Keratinocyte (primary cell): ENCODE results near the gene TMEM190. TPM values are rescaled to one million over a fixed set of nuclear protein-coding genes. Genes with fewer than 3 reads are reported as not detected.

Source experiments
- DNase-seq: peaks from one replicate; pipeline ENCODE4 v3.0.0-alpha.2; 2011; ENCODE audit warnings: low read depth, missing footprints, low spot score
- FAIRE-seq: peaks from 2 replicates; lab custom pipeline; 2011; peaks lifted over from hg19 to GRCh38; lab: Jason Lieb, UNC
- H2AFZ ChIP-seq: 2 replicates; pipeline ENCODE4 v1.6.0; 2012; ENCODE audit warnings: low read length, control low read depth, inconsistent platforms; ENCODE audit not compliant: control insufficient read depth
- H3K27ac ChIP-seq: 2 replicates; pipeline ENCODE4 v1.5.1; 2011; ENCODE audit warnings: low read length; ENCODE audit not compliant: control insufficient read depth, insufficient read depth
- H3K27me3 ChIP-seq: 3 replicates; pipeline ENCODE4 v1.6.0; 2011; ENCODE audit warnings: low read length; ENCODE audit not compliant: control insufficient read depth, insufficient read depth; ENCODE audit errors: extremely low read depth
- H3K36me3 ChIP-seq, 2 experiments: 2 replicates in 1 of 2; 3 replicates in 1 of 2; pipeline ENCODE4 v1.5.1; 2011; ENCODE audit warnings: low read length in 2 of 2, mild to moderate bottlenecking in 1 of 2; ENCODE audit not compliant: control insufficient read depth in 2 of 2, insufficient read depth in 2 of 2; ENCODE audit errors: extremely low read depth in 1 of 2
- H3K4me1 ChIP-seq: 3 replicates; pipeline ENCODE4 v1.5.1; 2011; ENCODE audit warnings: low read length; ENCODE audit not compliant: control insufficient read depth, insufficient read depth; ENCODE audit errors: extremely low read depth
- H3K4me2 ChIP-seq: 3 replicates; pipeline ENCODE4 v1.6.0; 2011; ENCODE audit warnings: low read depth, low read length; ENCODE audit not compliant: control insufficient read depth, insufficient read depth; ENCODE audit errors: extremely low read depth
- H3K4me3 ChIP-seq, 3 experiments: fragments of 200-600 bp in 1 of 3; sonication (generic) in 1 of 3; 2 replicates in 2 of 3; 3 replicates in 1 of 3; pipeline ENCODE4 v1.5.1; 2011 to 2016; ENCODE audit warnings: low read length in 3 of 3, mild to moderate bottlenecking in 3 of 3, control low read depth in 2 of 3, inconsistent platforms in 1 of 3, low read depth in 1 of 3, mixed read lengths in 1 of 3, mixed run types in 1 of 3, moderate library complexity in 1 of 3; ENCODE audit not compliant: control insufficient read depth in 2 of 3, insufficient read depth in 2 of 3; ENCODE audit errors: extremely low read depth in 1 of 3
- H3K79me2 ChIP-seq: 2 replicates; pipeline ENCODE4 v1.6.0; 2012; ENCODE audit warnings: low read length; ENCODE audit not compliant: control insufficient read depth, insufficient read depth
- H3K9ac ChIP-seq: 3 replicates; pipeline ENCODE4 v1.6.0; 2011; ENCODE audit warnings: low read length; ENCODE audit not compliant: control insufficient read depth, insufficient read depth; ENCODE audit errors: extremely low read depth
- H3K9me1 ChIP-seq: 3 replicates; pipeline ENCODE4 v1.6.0; 2011; ENCODE audit warnings: low read length; ENCODE audit not compliant: control insufficient read depth, insufficient read depth; ENCODE audit errors: extremely low read depth
- H3K9me3 ChIP-seq: 2 replicates; pipeline ENCODE4 v1.5.1; 2012; ENCODE audit warnings: low read depth, low read length; ENCODE audit not compliant: control insufficient read depth
- H4K20me1 ChIP-seq: 3 replicates; pipeline ENCODE4 v1.6.0; 2011; ENCODE audit warnings: low read length; ENCODE audit not compliant: control insufficient read depth, insufficient read depth; ENCODE audit errors: extremely low read depth
- EZH2 ChIP-seq: IDR thresholded peaks from one replicate; pipeline ENCODE4 v1.6.1; 2012; ENCODE audit warnings: inconsistent platforms, mild to moderate bottlenecking, low read length, moderate library complexity
- dilution Hi-C: fragments of 300-500 bp; cut with MboI; formaldehyde crosslinking; loops from one replicate; pipeline ENCODE4 v1.7.0; 2020; ENCODE audit warnings: low sequenced_read_pairs; ENCODE audit not compliant: extremely low pct_ligation_motif_present
- polyA plus RNA-seq, 5 experiments: library from polyadenylated mRNA; depleted of rRNA in 3 of 5; stranded (reverse) in 3 of 5; stranded (forward) in 1 of 5; unstranded in 1 of 5; fragments of >200 nt; gene quantifications; 1 replicate in 1 of 5; 2 replicates in 3 of 5; 3 replicates in 1 of 5; pipeline versions ENCODE4 v1.2.1 to v1.2.3, GENCODE V29; 2011 to 2012; ENCODE audit warnings: missing spikeins in 2 of 5, low read depth in 1 of 5, low replicate concordance in 1 of 5
- TF ChIP-seq, protein P1 (sequence below), 3 experiments: IDR thresholded peaks in 1 of 3; conservative IDR thresholded peaks in 1 of 3; optimal IDR thresholded peaks in 1 of 3; 2 replicates in 2 of 3; 3 replicates in 1 of 3; pipeline versions ENCODE3 to v1.5.1; 2011; ENCODE audit warnings: low read length in 3 of 3, mild to moderate bottlenecking in 3 of 3, moderate library complexity in 2 of 3, control low read depth in 1 of 3, inconsistent platforms in 1 of 3; ENCODE audit not compliant: insufficient read depth in 2 of 3; ENCODE audit errors: extremely low read depth in 1 of 3

Gene TMEM190
- polyA plus RNA-seq, 1 donor (not counting 4 experiments of a cell fraction or from before 2014, with no cell fraction given) = not detected

DNA sequence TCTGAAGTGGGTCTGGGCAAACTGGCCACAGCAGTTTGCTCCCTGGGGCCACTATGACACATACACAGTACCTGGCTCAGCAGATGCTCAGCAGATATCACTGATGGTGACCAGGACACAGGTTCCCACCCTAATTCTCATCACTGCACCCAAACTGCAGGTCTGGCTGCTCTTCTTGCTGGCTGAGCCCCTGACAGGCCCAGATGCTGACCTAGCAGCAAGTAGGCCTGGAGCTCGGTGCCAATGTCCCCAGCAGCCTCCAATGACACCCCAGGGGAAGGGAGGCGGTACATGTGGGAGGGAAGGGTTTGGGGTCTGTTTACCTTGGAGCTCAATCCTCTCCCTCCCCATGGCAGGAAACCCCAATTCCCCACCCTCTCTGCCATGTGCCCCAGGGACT lies 25.9 kb downstream of the TMEM190 start:
- no peaks in the 10 kb centered on the region for H3K9me3 ChIP-seq
- H3K4me3 ChIP-seq = no peak overlapping the region
- peaks cover 14% of the 10 kb centered on the region for H4K20me1 ChIP-seq
- peaks cover 45% of the 10 kb centered on the region for H3K79me2 ChIP-seq
- H3K27me3 ChIP-seq = no peaks in the 10 kb centered on the region
- no peak overlapping the region for H3K9ac ChIP-seq
- TF ChIP-seq EZH2 = no peak
- TF ChIP-seq, protein P1, sequence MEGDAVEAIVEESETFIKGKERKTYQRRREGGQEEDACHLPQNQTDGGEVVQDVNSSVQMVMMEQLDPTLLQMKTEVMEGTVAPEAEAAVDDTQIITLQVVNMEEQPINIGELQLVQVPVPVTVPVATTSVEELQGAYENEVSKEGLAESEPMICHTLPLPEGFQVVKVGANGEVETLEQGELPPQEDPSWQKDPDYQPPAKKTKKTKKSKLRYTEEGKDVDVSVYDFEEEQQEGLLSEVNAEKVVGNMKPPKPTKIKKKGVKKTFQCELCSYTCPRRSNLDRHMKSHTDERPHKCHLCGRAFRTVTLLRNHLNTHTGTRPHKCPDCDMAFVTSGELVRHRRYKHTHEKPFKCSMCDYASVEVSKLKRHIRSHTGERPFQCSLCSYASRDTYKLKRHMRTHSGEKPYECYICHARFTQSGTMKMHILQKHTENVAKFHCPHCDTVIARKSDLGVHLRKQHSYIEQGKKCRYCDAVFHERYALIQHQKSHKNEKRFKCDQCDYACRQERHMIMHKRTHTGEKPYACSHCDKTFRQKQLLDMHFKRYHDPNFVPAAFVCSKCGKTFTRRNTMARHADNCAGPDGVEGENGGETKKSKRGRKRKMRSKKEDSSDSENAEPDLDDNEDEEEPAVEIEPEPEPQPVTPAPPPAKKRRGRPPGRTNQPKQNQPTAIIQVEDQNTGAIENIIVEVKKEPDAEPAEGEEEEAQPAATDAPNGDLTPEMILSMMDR (optimal IDR thresholded peaks at IDR 0.05 in 1 of 3, IDR thresholded peaks at IDR 0.05 in 1 of 3, conservative IDR thresholded peaks at IDR 0.05 in 1 of 3; ENCODE audit: extremely low read depth in 1 of 3, insufficient read depth in 2 of 3, low read length in 3 of 3) = no peak
- H3K27ac ChIP-seq = no peak overlapping the region
- no peaks in the 10 kb centered on the region for H3K9me1 ChIP-seq
- H3K4me1 ChIP-seq = peaks cover 19% of the 10 kb centered on the region
- no peak overlapping the region for H2AFZ ChIP-seq
- no peak for FAIRE-seq
- H3K36me3 ChIP-seq = peaks cover 27 to 41% of the 10 kb centered on the region in 2 experiments
- dilution Hi-C loops = no loop called here
- DNase-seq = no peak
- H3K4me2 ChIP-seq = no peak overlapping the region

DNA sequence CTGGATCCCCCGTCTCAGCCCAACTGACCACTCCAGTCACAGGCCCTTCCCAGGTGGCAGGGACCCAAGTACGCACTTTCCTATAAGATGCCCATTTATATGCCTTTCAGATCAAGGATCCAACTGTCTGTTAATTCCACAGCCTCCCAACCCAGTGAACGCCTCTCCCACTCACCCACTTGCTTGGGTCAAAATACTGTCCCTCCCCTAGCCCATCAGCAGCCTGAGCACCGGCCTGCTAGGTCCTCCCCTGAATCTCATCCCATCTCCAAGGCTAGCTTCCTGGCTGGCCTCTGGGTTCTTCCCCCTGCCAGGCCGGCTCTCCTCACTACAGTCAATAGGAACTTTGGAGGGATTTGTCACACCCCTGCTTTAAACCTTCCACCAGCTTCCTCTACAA lies 29.0 kb downstream of the TMEM190 start:
- Histone ChIP-seq H3K36me3 (peaks cover 24 to 38% of the 10 kb centered on the region in 2 experiments), H2AFZ (no peak overlapping the region), H3K79me2 (peaks cover 45% of the 10 kb centered on the region), H3K9me3 (no peaks in the 10 kb centered on the region), H3K27me3 (no peaks in the 10 kb centered on the region), H3K4me3 (peak overlapping the region in 2 of 3 experiments; percentile 76 to 85), H3K9ac (no peak overlapping the region), H3K9me1 (no peaks in the 10 kb centered on the region), H3K27ac (no peak overlapping the region), H3K4me1 (peaks cover 23% of the 10 kb centered on the region), H4K20me1 (peaks cover 14% of the 10 kb centered on the region), H3K4me2 (peak overlapping the region; percentile 94)
- dilution Hi-C loops = no loop called here
- DNase-seq (no peak), FAIRE-seq (no peak)
- TF ChIP-seq, protein P1 (optimal IDR thresholded peaks at IDR 0.05 in 1 of 3, IDR thresholded peaks at IDR 0.05 in 1 of 3, conservative IDR thresholded peaks at IDR 0.05 in 1 of 3; ENCODE audit: extremely low read depth in 1 of 3, insufficient read depth in 2 of 3, low read length in 3 of 3) = no peak
- TF ChIP-seq EZH2 = no peak
